ENCODE results near the gene AMH.

DNA sequence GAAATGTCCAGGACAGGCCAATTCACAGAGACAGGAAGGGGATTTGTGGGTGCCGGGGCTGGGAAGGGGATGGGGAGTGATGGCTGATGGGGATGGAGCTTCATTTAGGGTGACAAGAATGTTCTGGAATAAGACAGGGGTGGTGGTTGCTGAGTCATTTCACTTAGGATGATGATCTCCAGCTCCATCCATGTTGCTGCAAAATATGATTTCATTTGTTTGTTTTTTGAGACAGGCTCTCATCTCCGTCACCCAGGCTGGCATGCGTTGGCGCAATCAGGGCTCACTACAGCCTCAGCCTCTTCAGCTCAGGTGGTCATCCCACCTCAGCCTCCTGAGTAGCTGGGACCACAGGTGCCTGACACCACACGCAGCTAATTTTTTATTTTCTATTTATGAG is 10.2 kb downstream of the AMH start:
- TF ChIP-seq, protein P1, sequence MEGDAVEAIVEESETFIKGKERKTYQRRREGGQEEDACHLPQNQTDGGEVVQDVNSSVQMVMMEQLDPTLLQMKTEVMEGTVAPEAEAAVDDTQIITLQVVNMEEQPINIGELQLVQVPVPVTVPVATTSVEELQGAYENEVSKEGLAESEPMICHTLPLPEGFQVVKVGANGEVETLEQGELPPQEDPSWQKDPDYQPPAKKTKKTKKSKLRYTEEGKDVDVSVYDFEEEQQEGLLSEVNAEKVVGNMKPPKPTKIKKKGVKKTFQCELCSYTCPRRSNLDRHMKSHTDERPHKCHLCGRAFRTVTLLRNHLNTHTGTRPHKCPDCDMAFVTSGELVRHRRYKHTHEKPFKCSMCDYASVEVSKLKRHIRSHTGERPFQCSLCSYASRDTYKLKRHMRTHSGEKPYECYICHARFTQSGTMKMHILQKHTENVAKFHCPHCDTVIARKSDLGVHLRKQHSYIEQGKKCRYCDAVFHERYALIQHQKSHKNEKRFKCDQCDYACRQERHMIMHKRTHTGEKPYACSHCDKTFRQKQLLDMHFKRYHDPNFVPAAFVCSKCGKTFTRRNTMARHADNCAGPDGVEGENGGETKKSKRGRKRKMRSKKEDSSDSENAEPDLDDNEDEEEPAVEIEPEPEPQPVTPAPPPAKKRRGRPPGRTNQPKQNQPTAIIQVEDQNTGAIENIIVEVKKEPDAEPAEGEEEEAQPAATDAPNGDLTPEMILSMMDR (IDR thresholded peaks at IDR 0.05): no peak
- TF ChIP-seq POLR2A (IDR thresholded peaks at IDR 0.05): no peak
